ENCODE measurements around the gene LIPC.

- TF ChIP-seq, protein P1, sequence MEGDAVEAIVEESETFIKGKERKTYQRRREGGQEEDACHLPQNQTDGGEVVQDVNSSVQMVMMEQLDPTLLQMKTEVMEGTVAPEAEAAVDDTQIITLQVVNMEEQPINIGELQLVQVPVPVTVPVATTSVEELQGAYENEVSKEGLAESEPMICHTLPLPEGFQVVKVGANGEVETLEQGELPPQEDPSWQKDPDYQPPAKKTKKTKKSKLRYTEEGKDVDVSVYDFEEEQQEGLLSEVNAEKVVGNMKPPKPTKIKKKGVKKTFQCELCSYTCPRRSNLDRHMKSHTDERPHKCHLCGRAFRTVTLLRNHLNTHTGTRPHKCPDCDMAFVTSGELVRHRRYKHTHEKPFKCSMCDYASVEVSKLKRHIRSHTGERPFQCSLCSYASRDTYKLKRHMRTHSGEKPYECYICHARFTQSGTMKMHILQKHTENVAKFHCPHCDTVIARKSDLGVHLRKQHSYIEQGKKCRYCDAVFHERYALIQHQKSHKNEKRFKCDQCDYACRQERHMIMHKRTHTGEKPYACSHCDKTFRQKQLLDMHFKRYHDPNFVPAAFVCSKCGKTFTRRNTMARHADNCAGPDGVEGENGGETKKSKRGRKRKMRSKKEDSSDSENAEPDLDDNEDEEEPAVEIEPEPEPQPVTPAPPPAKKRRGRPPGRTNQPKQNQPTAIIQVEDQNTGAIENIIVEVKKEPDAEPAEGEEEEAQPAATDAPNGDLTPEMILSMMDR (IDR thresholded peaks at IDR 0.05; ENCODE audit: borderline replicate concordance, extremely low read depth, low read length, poor library complexity, severe bottlenecking), result no peak
- TF ChIP-seq EZH2 (IDR thresholded peaks at IDR 0.05; ENCODE audit: borderline replicate concordance, low read depth, low read length, severe bottlenecking), result no peak
Observed at GRCh38 chr15:58513008-58513407, 81.2 kb downstream of the LIPC start.

Data from DND-41 (cell line).